Loucy (cell line): ENCODE measurements around the gene CTNND2.

Experiments
- H2AFZ ChIP-seq: fragments of 200-600 bp; sonication (generic); 2 replicates; pipeline ENCODE4 v1.6.0; 2016; ENCODE audit warnings: antibody characterized with exemption, mild to moderate bottlenecking, low read length, moderate library complexity
- H3F3A ChIP-seq: fragments of 200-600 bp; 2 replicates; pipeline ENCODE4 v1.6.0; 2016; ENCODE audit warnings: antibody characterized with exemption, low read depth, mild to moderate bottlenecking
- H3K27me3 ChIP-seq: fragments of 200-600 bp; sonication (generic); 2 replicates; pipeline ENCODE4 v1.6.1; 2014; ENCODE audit warnings: low read length, mild to moderate bottlenecking; ENCODE audit not compliant: insufficient read depth, poor library complexity, severe bottlenecking
- H3K36me3 ChIP-seq: fragments of 200-600 bp; sonication (generic); 2 replicates; pipeline ENCODE4 v1.6.1; 2016; ENCODE audit warnings: low read length; ENCODE audit not compliant: insufficient read depth
- H3K4me1 ChIP-seq: fragments of 200-600 bp; sonication (generic); 2 replicates; pipeline ENCODE4 v1.5.1; 2014; ENCODE audit warnings: low read length, mild to moderate bottlenecking; ENCODE audit not compliant: insufficient read depth, poor library complexity, severe bottlenecking
- H3K4me2 ChIP-seq: fragments of 200-600 bp; sonication (generic); 2 replicates; pipeline ENCODE4 v1.6.0; 2014; ENCODE audit warnings: antibody characterized with exemption, low read length, low read depth, mild to moderate bottlenecking; ENCODE audit not compliant: poor library complexity, severe bottlenecking
- H3K4me3 ChIP-seq: fragments of 200-600 bp; sonication (generic); 2 replicates; pipeline ENCODE4 v1.5.1; 2014; ENCODE audit warnings: low read length, mild to moderate bottlenecking, mixed read lengths; ENCODE audit not compliant: poor library complexity, severe bottlenecking
- H3K79me2 ChIP-seq: fragments of 200-600 bp; sonication (generic); 2 replicates; pipeline ENCODE4 v1.6.1; 2014; ENCODE audit warnings: low read length; ENCODE audit not compliant: insufficient read depth
- H3K9ac ChIP-seq: fragments of 200-600 bp; sonication (generic); 2 replicates; pipeline ENCODE4 v1.6.0; 2014; ENCODE audit warnings: mild to moderate bottlenecking, low read depth, low read length, moderate library complexity; ENCODE audit not compliant: poor library complexity, severe bottlenecking
- H3K9me2 ChIP-seq: fragments of 200-600 bp; sonication (generic); replicated peaks from 2 replicates; pipeline ENCODE4 v1.6.1; 2016; ENCODE audit warnings: low read depth, low read length, mixed read lengths
- H3K9me3 ChIP-seq: fragments of 200-600 bp; sonication (generic); 2 replicates; pipeline ENCODE4 v1.6.1; 2014; ENCODE audit warnings: mild to moderate bottlenecking, antibody characterized with exemption, low read length, low read depth; ENCODE audit not compliant: insufficient read depth
- H4K20me1 ChIP-seq: fragments of 200-600 bp; sonication (generic); 2 replicates; pipeline ENCODE4 v1.6.0; 2014; ENCODE audit warnings: antibody characterized with exemption, low read length, mild to moderate bottlenecking; ENCODE audit not compliant: insufficient read depth, poor library complexity, severe bottlenecking
- EZH2phosphoT487 ChIP-seq: fragments of 200-600 bp; IDR thresholded peaks from 2 replicates; pipeline ENCODE4 v1.6.1; 2018; ENCODE audit warnings: antibody characterized with exemption, mild to moderate bottlenecking, moderate library complexity, borderline replicate concordance
- TF ChIP-seq, protein P1 (sequence below): fragments of 200-600 bp; sonication (generic); conservative IDR thresholded peaks from 2 replicates; pipeline ENCODE4 v1.5.1; 2014; ENCODE audit warnings: mild to moderate bottlenecking, antibody characterized with exemption, low read length

Gene CTNND2

DNA sequence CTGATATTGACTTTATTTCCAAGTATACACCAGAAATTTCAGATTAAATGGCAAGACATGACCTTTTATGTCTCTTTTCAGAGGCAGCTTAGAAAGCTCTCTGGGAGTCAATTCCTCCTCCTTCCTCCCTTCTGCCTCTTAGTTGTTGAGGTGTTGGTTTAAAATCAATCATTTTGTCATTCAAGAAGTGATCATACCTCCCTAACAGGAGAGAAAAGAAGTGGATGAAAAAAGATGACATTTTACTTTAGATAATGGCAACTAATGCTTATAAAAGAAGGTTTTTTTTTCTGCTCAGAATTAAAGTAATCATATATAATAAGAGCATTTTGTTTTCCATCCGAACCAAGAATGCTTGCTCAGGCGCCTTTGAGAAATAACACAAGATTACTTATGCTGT is 448.7 kb downstream of the CTNND2 start:
- no peak overlapping the region for H3K4me2 ChIP-seq
- H3K9me2 ChIP-seq, result no peaks in the 10 kb centered on the region
- no peak overlapping the region for H3K4me3 ChIP-seq
- no peaks in the 10 kb centered on the region for H4K20me1 ChIP-seq
- no peak for TF ChIP-seq EZH2phosphoT487
- TF ChIP-seq, protein P1, sequence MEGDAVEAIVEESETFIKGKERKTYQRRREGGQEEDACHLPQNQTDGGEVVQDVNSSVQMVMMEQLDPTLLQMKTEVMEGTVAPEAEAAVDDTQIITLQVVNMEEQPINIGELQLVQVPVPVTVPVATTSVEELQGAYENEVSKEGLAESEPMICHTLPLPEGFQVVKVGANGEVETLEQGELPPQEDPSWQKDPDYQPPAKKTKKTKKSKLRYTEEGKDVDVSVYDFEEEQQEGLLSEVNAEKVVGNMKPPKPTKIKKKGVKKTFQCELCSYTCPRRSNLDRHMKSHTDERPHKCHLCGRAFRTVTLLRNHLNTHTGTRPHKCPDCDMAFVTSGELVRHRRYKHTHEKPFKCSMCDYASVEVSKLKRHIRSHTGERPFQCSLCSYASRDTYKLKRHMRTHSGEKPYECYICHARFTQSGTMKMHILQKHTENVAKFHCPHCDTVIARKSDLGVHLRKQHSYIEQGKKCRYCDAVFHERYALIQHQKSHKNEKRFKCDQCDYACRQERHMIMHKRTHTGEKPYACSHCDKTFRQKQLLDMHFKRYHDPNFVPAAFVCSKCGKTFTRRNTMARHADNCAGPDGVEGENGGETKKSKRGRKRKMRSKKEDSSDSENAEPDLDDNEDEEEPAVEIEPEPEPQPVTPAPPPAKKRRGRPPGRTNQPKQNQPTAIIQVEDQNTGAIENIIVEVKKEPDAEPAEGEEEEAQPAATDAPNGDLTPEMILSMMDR, result no peak
- no peaks in the 10 kb centered on the region for H3K36me3 ChIP-seq
- H3K4me1 ChIP-seq, result no peaks in the 10 kb centered on the region
- H3K9me3 ChIP-seq, result no peaks in the 10 kb centered on the region
- H3F3A ChIP-seq, result no peaks in the 10 kb centered on the region
- no peak overlapping the region for H3K9ac ChIP-seq
- H2AFZ ChIP-seq, result no peak overlapping the region
- H3K27me3 ChIP-seq, result no peaks in the 10 kb centered on the region
- no peaks in the 10 kb centered on the region for H3K79me2 ChIP-seq

GRCh38 chr5:11452852-11453251 is 451.4 kb downstream of the CTNND2 start:
- Histone ChIP-seq H3K9me2 (no peaks in the 10 kb centered on the region), H3K79me2 (no peaks in the 10 kb centered on the region), H3K4me1 (no peaks in the 10 kb centered on the region), H4K20me1 (no peaks in the 10 kb centered on the region), H3F3A (no peaks in the 10 kb centered on the region), H3K9ac (no peak overlapping the region), H2AFZ (peak overlapping the region; percentile 56; the same call in 1 of the 2 replicates), H3K4me3 (no peak overlapping the region), H3K36me3 (no peaks in the 10 kb centered on the region), H3K9me3 (no peaks in the 10 kb centered on the region), H3K4me2 (no peak overlapping the region), H3K27me3 (no peaks in the 10 kb centered on the region)
- no peak for TF ChIP-seq EZH2phosphoT487
- TF ChIP-seq, protein P1, result no peak

- Histone ChIP-seq H4K20me1 (no peaks in the 10 kb centered on the region), H3K4me1 (no peaks in the 10 kb centered on the region), H3K4me3 (no peak overlapping the region), H3K9ac (no peak overlapping the region), H3K36me3 (no peaks in the 10 kb centered on the region), H3F3A (no peaks in the 10 kb centered on the region), H3K9me3 (no peaks in the 10 kb centered on the region), H3K4me2 (no peak overlapping the region), H3K27me3 (no peaks in the 10 kb centered on the region), H3K79me2 (no peaks in the 10 kb centered on the region), H3K9me2 (no peaks in the 10 kb centered on the region), H2AFZ (no peak overlapping the region)
- no peak for TF ChIP-seq EZH2phosphoT487
- TF ChIP-seq, protein P1, result no peak
Measured at GRCh38 chr5:11449966-11450365, 454.3 kb downstream of the CTNND2 start.
